Erythroblast (primary cell): ENCODE results near the gene TSC22D2.

Experiments used
- GATA1 ChIP-seq: IDR thresholded peaks from 2 replicates; pipeline ENCODE4 v1.6.1; 2011; ENCODE audit warnings: low read depth, mild to moderate bottlenecking, control low read depth, low read length, moderate library complexity
- POLR2A ChIP-seq: IDR thresholded peaks from 2 replicates; pipeline ENCODE4 v1.6.1; 2011; ENCODE audit warnings: mild to moderate bottlenecking, low read length

GRCh38 chr3:150444371-150444770 is 36.3 kb downstream of the TSC22D2 start:
- TF ChIP-seq POLR2A: no peak
- TF ChIP-seq GATA1: no peak
